Right ventricle myocardium superior (tissue), 1 donor: Measurements from ENCODE around the gene RNPC3. TPM values are rescaled to one million over a fixed set of nuclear protein-coding genes. Genes with fewer than 3 reads are reported as not detected.
"Not testable (repeated sequence)": the region's sequence is repeated elsewhere in the genome, so short reads cannot be mapped to it uniquely, and the experiment has no call there.

Experiments used
- ATAC-seq: fragments of 200-7000 bp; cut with Tn5 transposase; one replicate; pipeline ENCODE4 v1.9.1; 2020; ENCODE audit warnings: mild to moderate bottlenecking; ENCODE audit not compliant: poor library complexity
- DNase-seq: peaks from one replicate; pipeline ENCODE4 v3.0.0-alpha.2; 2020
- intact Hi-C: fragments of 100-400 bp; cut with DNase I; formaldehyde crosslinking; loops from one replicate; pipeline ENCODE4 v1.11.2; 2022
- total RNA-seq: library from RNA; stranded (reverse); fragmentation: NEBNext Ultra II Directional; extraction: Animal tissue kit (Norgen Biotek cat#: 25700); gene quantifications from one replicate; pipeline ENCODE4 v1.2.1, GENCODE V29; 2021
- donor health status: DM: no; HTN: yes; CAD: no; lungs with severe emphysema.

RNPC3 gene
- total RNA-seq, 1 donor from 2014 or later: 18.7 TPM

DNA sequence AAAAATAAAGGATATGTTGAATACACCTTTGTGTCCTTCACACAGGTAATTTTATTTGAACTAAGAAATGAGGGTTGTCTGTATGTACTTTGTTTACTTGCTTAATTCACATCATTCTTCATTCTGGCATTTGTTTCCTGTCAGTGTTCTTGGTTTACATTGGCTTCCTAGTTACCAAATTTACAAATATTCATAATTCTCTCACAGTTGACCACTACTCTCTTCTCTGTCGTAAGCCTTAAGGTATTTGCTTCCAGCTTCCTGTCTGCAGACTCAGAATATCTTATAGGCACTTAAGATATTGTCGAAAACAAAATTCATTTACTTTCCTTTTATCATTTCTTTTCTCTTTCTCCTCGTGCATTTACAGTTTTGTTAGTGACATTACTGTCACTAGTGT, 15.9 kb downstream of the RNPC3 start:
- DNase-seq (no peak), ATAC-seq (no peak)
- intact Hi-C loops: no loop called here

- ATAC-seq: no peak
- DNase-seq: no peak
- intact Hi-C loops: no loop called here
These were observed 21.0 kb downstream of the RNPC3 start for GRCh38 chr1:103546496-103546895.

DNA sequence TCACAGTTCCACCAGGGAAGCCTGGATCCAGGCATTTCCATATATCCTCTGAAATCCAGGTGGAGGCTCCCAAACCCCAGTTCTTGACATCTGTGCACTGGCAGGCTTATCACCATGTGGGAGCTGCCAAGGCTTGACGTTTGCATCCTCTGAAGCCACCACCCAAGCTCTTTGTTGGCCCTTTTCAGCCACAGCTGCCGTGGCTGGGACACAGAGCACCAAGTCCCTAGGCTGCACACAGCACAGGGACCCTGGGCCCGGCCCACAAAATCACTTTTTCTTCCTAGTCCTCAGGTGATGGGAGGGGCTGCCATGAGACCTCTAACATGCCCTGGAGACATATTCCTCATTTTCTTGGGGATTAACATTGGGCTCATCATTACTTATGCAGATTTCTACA, 22.3 kb downstream of the RNPC3 start:
- DNase-seq (no peak), ATAC-seq (no peak)
- intact Hi-C loops: no loop called here

- DNase-seq (no peak), ATAC-seq (no peak)
- intact Hi-C loops: no loop called here
These were observed 34.9 kb downstream of the RNPC3 start for GRCh38 chr1:103560427-103560826.

GRCh38 chr1:103561124-103561523, 35.6 kb downstream of the RNPC3 start:
- DNase-seq, intact Hi-C loops, ATAC-seq: not testable (repeated sequence)

DNA sequence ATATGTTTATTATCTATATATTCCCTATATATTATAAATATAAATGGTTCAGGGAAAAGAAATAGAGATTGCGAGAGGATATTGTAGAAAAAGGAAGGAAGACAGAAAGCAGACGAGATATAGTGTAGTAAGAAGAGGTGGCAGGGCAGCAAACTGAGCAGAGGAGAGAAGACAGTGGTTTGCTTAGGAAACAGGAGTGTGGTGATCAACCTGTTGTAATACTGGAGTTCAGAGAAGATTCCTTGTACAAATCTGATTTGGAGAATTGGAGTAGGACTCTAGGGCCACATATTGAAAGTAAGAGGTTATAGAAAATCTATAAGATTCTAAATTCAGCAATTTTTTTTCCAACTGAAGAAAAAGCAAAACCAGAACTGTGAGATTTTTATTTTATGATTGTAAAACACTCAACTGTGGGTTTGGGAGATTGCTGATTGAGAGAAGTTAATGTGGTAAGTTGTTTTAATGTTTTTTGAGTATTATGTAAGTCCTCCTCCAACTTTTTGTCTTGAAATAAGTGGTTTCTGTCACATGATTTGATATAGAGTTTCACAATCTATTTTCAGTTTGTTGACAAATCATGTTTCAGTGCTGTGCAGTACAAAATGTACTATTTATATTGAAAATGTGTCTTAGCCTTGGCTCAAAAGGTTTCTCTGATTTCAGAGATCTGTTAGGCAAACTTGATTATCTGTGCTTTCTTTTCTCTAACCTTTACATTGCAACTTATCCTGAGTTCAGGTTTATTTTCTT, 36.3 kb downstream of the RNPC3 start:
- intact Hi-C loops: no loop called here
- ATAC-seq (peak; percentile 86), DNase-seq (no peak)

DNA sequence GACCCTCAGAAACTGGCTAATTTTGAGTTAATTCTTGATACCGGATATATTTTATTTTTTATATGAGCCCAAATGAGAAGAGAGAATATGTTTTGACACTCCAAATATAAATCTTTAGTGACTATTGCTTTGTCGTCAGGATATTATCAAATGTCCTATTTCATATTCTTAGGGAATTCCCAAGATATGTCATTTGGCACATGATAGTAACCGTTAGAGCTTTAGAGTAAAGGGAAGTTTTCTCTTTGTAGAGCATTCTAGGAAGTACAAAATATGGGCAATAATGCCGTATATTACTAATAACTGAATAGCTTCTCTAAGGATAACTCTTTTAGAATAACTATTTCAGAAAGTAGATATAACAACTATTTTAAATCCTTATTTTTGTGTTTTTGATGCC, 37.6 kb downstream of the RNPC3 start:
- DNase-seq (no peak), ATAC-seq (no peak)
- intact Hi-C loops: no loop called here

- no peak for DNase-seq
- no peak for ATAC-seq
- intact Hi-C loops: no loop called here
These were observed 44.0 kb downstream of the RNPC3 start for GRCh38 chr1:103569493-103569892.

GRCh38 chr1:103571289-103571688, 45.8 kb downstream of the RNPC3 start, which contains the start of gene AMY2B:
Gene AMY2B, plus strand, starts transcription at chr1:103571589. Its CDS starts 14 bp downstream, at chr1:103571603.
- intact Hi-C loops, ATAC-seq, DNase-seq: not testable (repeated sequence)

GRCh38 chr1:103576065-103576464, 50.6 kb downstream of the RNPC3 start:
- ATAC-seq (no peak), DNase-seq (no peak)
- intact Hi-C loops: no loop called here

- ATAC-seq, intact Hi-C loops: not testable (repeated sequence)
These were observed 51.3 kb downstream of the RNPC3 start for GRCh38 chr1:103576784-103577183.

DNA sequence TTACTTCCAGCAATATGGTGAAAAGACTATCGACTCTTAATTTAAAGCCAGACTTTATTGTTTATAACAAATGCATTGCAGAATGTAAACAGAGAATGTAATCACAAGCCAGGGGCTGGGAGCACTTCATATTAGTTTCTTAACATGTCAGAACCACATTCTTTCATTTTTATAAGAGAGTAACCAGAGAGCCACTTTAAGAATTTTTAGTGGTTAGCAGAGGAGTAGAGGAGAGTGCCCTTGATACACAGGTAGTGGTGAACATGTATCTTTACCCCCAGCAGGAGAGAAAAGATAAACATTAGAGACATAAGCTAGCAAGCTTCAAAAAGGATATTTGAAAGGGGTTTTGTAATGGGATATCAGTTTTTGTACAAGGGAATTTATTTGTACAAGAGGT, 57.0 kb downstream of the RNPC3 start:
- no peak for ATAC-seq
- DNase-seq: no peak
- intact Hi-C loops: no loop called here

More at GRCh38 chr1:103576784-103577183, 51.3 kb downstream of the RNPC3 start:
- not testable (repeated sequence) for DNase-seq

DNA sequence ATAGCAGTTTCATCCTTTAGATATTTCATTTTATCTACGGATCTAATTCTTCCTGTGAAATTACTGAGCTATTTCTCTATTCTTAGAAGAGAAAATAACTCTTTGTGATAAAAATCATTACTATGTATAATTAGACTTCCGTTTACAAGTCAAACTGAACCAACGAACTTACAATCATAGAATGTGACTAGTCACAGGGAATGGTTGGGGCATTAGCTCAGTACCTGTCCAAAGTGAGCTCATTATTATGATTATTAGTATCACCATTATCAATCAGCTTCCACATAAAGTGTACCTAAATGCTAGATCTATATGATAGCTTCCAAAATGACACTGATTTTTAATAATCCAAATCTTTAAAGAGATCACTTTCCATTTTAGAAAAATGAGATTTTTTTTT, 58.4 kb downstream of the RNPC3 start:
- ATAC-seq (no peak), DNase-seq (no peak)
- intact Hi-C loops: no loop called here

DNA sequence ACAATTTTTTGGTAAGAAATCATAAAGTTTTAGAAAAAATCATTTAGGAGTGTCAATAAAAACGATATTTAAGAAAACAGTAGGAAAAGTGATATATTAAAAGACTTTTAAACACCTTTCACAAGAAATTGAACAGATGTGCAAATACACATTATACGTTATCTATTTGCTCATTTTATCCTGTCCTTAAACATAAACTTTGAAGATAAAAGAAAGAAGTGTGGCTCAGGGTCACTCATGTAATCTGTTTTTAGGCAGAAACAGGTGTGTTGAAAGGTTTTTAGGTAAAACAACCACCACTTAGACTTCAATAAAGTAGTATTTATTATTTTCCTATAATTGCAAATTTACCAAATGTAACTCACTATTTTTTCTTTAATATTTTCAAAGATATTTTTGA, 59.0 kb downstream of the RNPC3 start:
- intact Hi-C loops: no loop called here
- ATAC-seq (no peak), DNase-seq (no peak)

DNA sequence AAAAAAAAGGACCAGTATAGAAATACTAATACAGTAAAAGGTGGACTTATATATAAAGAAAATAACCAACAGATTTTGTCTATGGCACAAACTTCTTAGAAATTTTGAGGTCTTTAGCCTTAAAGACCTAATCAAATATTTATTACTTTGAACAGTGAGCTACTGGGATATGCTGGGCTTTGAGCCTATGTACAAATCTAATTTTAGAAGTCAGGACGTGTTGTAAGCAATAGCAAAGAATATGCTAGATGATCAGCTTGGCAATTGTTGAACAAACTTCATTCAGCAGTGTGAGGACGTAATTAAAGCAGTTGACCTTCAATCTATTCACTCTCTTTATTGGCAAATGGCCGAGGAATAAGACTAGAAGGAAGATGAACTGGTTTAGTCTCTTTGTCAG, 77.2 kb downstream of the RNPC3 start:
- ATAC-seq, intact Hi-C loops, DNase-seq: not testable (repeated sequence)

Other genes starting within 250 kb of the RNPC3 start
- 19.1 TPM for gene AMY2B, start 45.9 kb downstream of the RNPC3 start, total RNA-seq
- gene AMY2A, start 91.7 kb downstream of the RNPC3 start, total RNA-seq: not detected
- not detected for gene AMY1A, start 130.1 kb downstream of the RNPC3 start, total RNA-seq
- not detected for gene AMY1B, start 170.5 kb downstream of the RNPC3 start, total RNA-seq
- not detected for gene AMY1C, start 224.2 kb downstream of the RNPC3 start, total RNA-seq